Endothelial cell of umbilical vein (primary cell): ENCODE measurements around the gene SCAMP4. TPM values are rescaled to one million over a fixed set of nuclear protein-coding genes. Genes with fewer than 3 reads are reported as not detected.

Experiments
- BruUV-seq: library from RNA; stranded (reverse); fragments of 400-500 nt; replicated peaks from 2 replicates; lab custom pipeline; 2021; lab: Mats Ljungman, UMichigan
- CTCF ChIA-PET: fragments of 300-600, 350-600 bp; sonication (Branson Sonifier 250); formaldehyde crosslinking; loops from one replicate; lab custom pipeline; 2021; ENCODE audit warnings: antibody characterized with exemption, inconsistent platforms; lab: Charles Lee
- POLR2A ChIA-PET: fragments of 300-600, 350-600 bp; sonication (Branson Sonifier 250); formaldehyde crosslinking; loops from one replicate; lab custom pipeline; 2021; ENCODE audit warnings: antibody characterized with exemption, inconsistent platforms; lab: Charles Lee
- DNase-seq: peaks from one replicate; pipeline ENCODE4 v3.0.0-alpha.2; 2011; ENCODE audit warnings: low read depth, low spot score
- FAIRE-seq: peaks from 2 replicates; lab custom pipeline; 2011; peaks lifted over from hg19 to GRCh38; lab: Jason Lieb, UNC
- H2AFZ ChIP-seq: 2 replicates; pipeline ENCODE4 v1.6.0; 2012; ENCODE audit warnings: low read depth, low read length, control low read depth, inconsistent platforms
- H3K27ac ChIP-seq: 2 replicates; pipeline ENCODE4 v1.5.1; 2011; ENCODE audit warnings: low read depth, mild to moderate bottlenecking, control low read depth, low read length, moderate library complexity; ENCODE audit not compliant: insufficient read depth
- H3K27me3 ChIP-seq, 2 experiments: 2 replicates each; pipeline versions ENCODE4 v1.6.0 to v1.6.1; 2011; ENCODE audit warnings: low read length in 2 of 2, mixed read lengths in 1 of 2; ENCODE audit not compliant: control insufficient read depth in 2 of 2, insufficient read depth in 2 of 2
- H3K36me3 ChIP-seq, 2 experiments: 2 replicates in 1 of 2; 3 replicates in 1 of 2; pipeline ENCODE4 v1.5.1; 2011; ENCODE audit warnings: low read length in 2 of 2, mild to moderate bottlenecking in 1 of 2, moderate library complexity in 1 of 2; ENCODE audit not compliant: control insufficient read depth in 2 of 2, insufficient read depth in 2 of 2; ENCODE audit errors: extremely low read depth in 1 of 2
- H3K4me1 ChIP-seq: 3 replicates; pipeline ENCODE4 v1.5.1; 2011; ENCODE audit warnings: mild to moderate bottlenecking, low read length; ENCODE audit not compliant: control insufficient read depth, insufficient read depth; ENCODE audit errors: extremely low read depth
- H3K4me2 ChIP-seq: 2 replicates; pipeline ENCODE4 v1.6.1; 2011; ENCODE audit warnings: low read length, control low read depth, mixed read lengths; ENCODE audit not compliant: insufficient read depth
- H3K4me3 ChIP-seq, 3 experiments: fragments of 200-600 bp in 1 of 3; sonication (generic), shearing (Covaris generic) in 1 of 3; replicated peaks in 1 of 3; 2 replicates each; pipeline ENCODE4 v1.5.1; 2011 to 2016; ENCODE audit warnings: control low read depth in 3 of 3, low read length in 3 of 3, mild to moderate bottlenecking in 2 of 3, inconsistent platforms in 1 of 3, low read depth in 1 of 3, moderate library complexity in 1 of 3; ENCODE audit not compliant: insufficient read depth in 1 of 3
- H3K79me2 ChIP-seq: 2 replicates; pipeline ENCODE4 v1.6.0; 2012; ENCODE audit warnings: low read length, inconsistent platforms; ENCODE audit not compliant: control insufficient read depth, insufficient read depth
- H3K9ac ChIP-seq: replicated peaks from 2 replicates; pipeline ENCODE3; 2011; ENCODE audit warnings: low read length, control low read depth; ENCODE audit not compliant: insufficient read depth; ENCODE audit errors: extremely low read depth
- H3K9me1 ChIP-seq: replicated peaks from 3 replicates; pipeline ENCODE4 v1.6.0; 2011; ENCODE audit warnings: mild to moderate bottlenecking, low read length; ENCODE audit not compliant: control insufficient read depth, insufficient read depth; ENCODE audit errors: extremely low read depth
- H3K9me3 ChIP-seq: replicated peaks from 2 replicates; pipeline ENCODE4 v1.5.1; 2012; ENCODE audit warnings: low read length, inconsistent platforms; ENCODE audit not compliant: control insufficient read depth, insufficient read depth
- H4K20me1 ChIP-seq: replicated peaks from 2 replicates; pipeline ENCODE3; 2011; ENCODE audit warnings: mild to moderate bottlenecking, low read length; ENCODE audit not compliant: control insufficient read depth, insufficient read depth; ENCODE audit errors: extremely low read depth
- EZH2 ChIP-seq: IDR thresholded peaks from 2 replicates; pipeline ENCODE4 v1.6.1; 2012; ENCODE audit warnings: borderline replicate concordance, low read depth, mild to moderate bottlenecking, moderate library complexity, low read length, inconsistent platforms; ENCODE audit not compliant: severe bottlenecking
- FOS ChIP-seq: IDR thresholded peaks from 2 replicates; pipeline ENCODE4 v1.6.1; 2011; ENCODE audit warnings: mild to moderate bottlenecking, low read length, moderate library complexity, borderline replicate concordance; ENCODE audit not compliant: insufficient read depth
- GATA2 ChIP-seq: IDR thresholded peaks from 2 replicates; pipeline ENCODE4 v1.7.0; 2011; ENCODE audit warnings: low read depth, mild to moderate bottlenecking, moderate library complexity, mixed read lengths, low read length; ENCODE audit not compliant: insufficient read length, insufficient read depth
- JUN ChIP-seq: IDR thresholded peaks from 2 replicates; pipeline ENCODE4 v1.6.1; 2011; ENCODE audit warnings: borderline replicate concordance, low read depth; ENCODE audit not compliant: insufficient read length, insufficient read depth
- MYC ChIP-seq: IDR thresholded peaks from one replicate; pipeline ENCODE4 v1.6.1; 2011; ENCODE audit warnings: mild to moderate bottlenecking, low read depth, low read length
- POLR2A ChIP-seq: IDR thresholded peaks from 2 replicates; pipeline ENCODE4 v1.6.1; 2012; ENCODE audit warnings: low read depth, mild to moderate bottlenecking, control low read depth, low read length
- POLR2AphosphoS5 ChIP-seq: IDR thresholded peaks from 2 replicates; pipeline ENCODE4 v1.6.1; 2012; ENCODE audit warnings: low read depth, mild to moderate bottlenecking, control low read depth, low read length, moderate library complexity; ENCODE audit not compliant: insufficient read depth
- dilution Hi-C: fragments of 300-500 bp; cut with MboI; formaldehyde crosslinking; loops from one replicate; pipeline ENCODE4 v1.15.0; 2019; ENCODE audit warnings: low sequenced_read_pairs; ENCODE audit not compliant: extremely low pct_ligation_motif_present
- intact Hi-C: fragments of 100-400 bp; cut with micrococcal nuclease; formaldehyde crosslinking; loops from one replicate; pipeline ENCODE4 v1.10.0; 2022
- polyA plus RNA-seq, 4 experiments: library from polyadenylated mRNA; depleted of rRNA in 3 of 4; stranded (reverse) in 3 of 4; unstranded in 1 of 4; fragments of >200 nt; gene quantifications; 2 replicates each; pipeline versions ENCODE4 v1.2.1 to v1.2.3, GENCODE V29; 2011 to 2012; ENCODE audit warnings: missing spikeins in 1 of 4
- total RNA-seq: library from RNA; stranded (reverse); gene quantifications from 2 replicates; pipeline ENCODE4 v1.2.3, GENCODE V29; 2021
- TF ChIP-seq, protein P1 (sequence below), 2 donors: IDR thresholded peaks; 1 replicate in 1 of 2; 2 replicates in 1 of 2; pipeline ENCODE4 v1.5.1; 2011; ENCODE audit warnings: low read length in 2 of 2, mild to moderate bottlenecking in 2 of 2, moderate library complexity in 2 of 2, control low read depth in 1 of 2, inconsistent platforms in 1 of 2, low read depth in 1 of 2; ENCODE audit not compliant: insufficient read depth in 1 of 2; ENCODE audit errors: extremely low read depth in 1 of 2
- TF ChIP-seq, protein P2 (sequence below): IDR thresholded peaks from 2 replicates; pipeline ENCODE4 v1.6.1; 2011; ENCODE audit not compliant: insufficient read depth, insufficient read length

The SCAMP4 gene
- total and polyA plus RNA-seq, 2 donors (not counting 3 experiments of a cell fraction or from before 2014, with no cell fraction given) = 24.4 to 68.2 TPM

DNA sequence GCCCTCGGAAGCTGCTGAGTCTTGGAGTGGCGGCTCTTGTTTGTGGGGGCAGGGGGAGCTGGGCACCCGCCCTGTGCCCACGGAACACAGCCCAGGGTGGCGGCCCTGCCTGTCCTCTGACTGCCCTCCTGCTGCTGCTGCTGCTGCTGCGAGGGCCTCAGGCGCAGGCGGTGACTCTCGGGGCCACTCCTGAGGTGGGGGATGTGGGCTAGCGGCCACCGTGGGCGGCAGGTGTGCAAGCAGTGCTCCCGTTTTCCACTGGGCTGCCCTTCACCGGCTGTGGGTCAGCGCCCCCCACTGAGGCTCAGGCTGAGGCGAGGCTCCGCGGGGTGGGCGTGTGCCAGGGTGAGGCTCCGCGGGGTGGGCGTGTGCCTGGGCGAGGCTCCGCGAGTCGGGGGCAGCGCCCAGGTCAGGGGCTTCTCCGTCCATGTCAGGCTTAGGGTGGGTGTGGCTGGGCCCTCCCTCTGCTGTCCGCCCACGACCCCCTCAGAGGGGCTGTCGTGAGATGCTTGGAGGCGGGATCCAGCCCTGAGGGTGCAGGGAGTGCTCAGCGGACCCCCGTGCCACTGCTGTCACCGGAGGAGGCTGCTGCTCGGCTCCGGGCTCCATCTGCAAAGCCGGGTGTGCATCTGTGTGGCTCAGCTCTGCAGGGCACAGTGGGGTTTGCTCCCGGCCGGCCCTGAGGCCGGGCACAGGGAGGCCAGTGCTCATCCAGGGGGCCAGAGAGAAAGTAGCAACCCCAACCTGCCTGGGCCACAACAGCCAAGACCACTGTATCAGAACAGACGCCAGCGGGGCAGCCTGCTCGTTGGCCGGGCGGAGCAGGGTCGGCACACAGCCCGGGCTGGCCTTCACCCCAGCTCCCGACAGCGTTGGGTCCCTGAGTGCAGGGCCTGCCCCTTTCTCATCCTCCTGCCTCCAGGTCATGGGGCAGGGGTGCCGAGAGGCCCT, 50.2 kb downstream of the SCAMP4 start:
- Histone ChIP-seq H3K27ac (no peak overlapping the region), H3K27me3 (no peaks in the 10 kb centered on the region), H3K9ac (no peak overlapping the region), H2AFZ (no peak overlapping the region), H4K20me1 (no peaks in the 10 kb centered on the region), H3K9me1 (no peaks in the 10 kb centered on the region), H3K4me1 (no peaks in the 10 kb centered on the region), H3K9me3 (no peaks in the 10 kb centered on the region), H3K4me2 (no peak overlapping the region), H3K4me3 (no peak overlapping the region), H3K79me2 (peaks cover 67% of the 10 kb centered on the region), H3K36me3 (peaks cover 0 to 9% of the 10 kb centered on the region in 2 experiments)
- FAIRE-seq = no peak
- intact Hi-C loops (no loop called here), dilution Hi-C loops (no loop called here)
- DNase-seq = no peak
- no peak for TF ChIP-seq FOS
- BruUV-seq = no TSS peak
- ChIA-PET CTCF (no interaction called here), POLR2A (no interaction called here)

DNA sequence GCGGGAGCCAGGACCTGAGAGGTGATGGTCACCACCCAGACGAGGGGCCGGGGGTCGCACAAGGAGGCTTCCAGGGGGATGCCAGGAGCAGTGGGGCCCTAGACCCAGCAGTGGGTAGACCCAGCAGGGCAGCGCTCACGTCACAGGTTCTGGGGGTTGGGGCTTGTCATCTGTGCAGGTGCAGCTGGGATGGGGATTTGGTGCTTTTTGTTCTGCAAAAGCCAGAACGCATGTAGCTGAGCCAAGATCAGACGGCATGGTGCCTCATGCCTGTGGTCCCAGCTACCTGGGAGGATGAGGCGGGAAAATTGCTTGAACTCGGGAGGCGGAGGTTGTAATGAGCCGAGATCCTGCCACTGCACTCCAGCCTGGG, 50.9 kb downstream of the SCAMP4 start:
- no peaks in the 10 kb centered on the region for H3K9me1 ChIP-seq
- no peak overlapping the region for H3K9ac ChIP-seq
- dilution Hi-C loops = no loop called here
- FAIRE-seq (no peak), DNase-seq (no peak)
- no peaks in the 10 kb centered on the region for H3K4me1 ChIP-seq
- no peak overlapping the region for H3K27ac ChIP-seq
- H3K36me3 ChIP-seq = peaks cover 0 to 9% of the 10 kb centered on the region in 2 experiments
- no peaks in the 10 kb centered on the region for H3K9me3 ChIP-seq
- no peaks in the 10 kb centered on the region for H4K20me1 ChIP-seq
- no peak overlapping the region for H3K4me3 ChIP-seq
- H3K27me3 ChIP-seq = no peaks in the 10 kb centered on the region
- no peak overlapping the region for H2AFZ ChIP-seq
- no peak for TF ChIP-seq GATA2
- no peak for TF ChIP-seq POLR2AphosphoS5
- TF ChIP-seq, protein P1, sequence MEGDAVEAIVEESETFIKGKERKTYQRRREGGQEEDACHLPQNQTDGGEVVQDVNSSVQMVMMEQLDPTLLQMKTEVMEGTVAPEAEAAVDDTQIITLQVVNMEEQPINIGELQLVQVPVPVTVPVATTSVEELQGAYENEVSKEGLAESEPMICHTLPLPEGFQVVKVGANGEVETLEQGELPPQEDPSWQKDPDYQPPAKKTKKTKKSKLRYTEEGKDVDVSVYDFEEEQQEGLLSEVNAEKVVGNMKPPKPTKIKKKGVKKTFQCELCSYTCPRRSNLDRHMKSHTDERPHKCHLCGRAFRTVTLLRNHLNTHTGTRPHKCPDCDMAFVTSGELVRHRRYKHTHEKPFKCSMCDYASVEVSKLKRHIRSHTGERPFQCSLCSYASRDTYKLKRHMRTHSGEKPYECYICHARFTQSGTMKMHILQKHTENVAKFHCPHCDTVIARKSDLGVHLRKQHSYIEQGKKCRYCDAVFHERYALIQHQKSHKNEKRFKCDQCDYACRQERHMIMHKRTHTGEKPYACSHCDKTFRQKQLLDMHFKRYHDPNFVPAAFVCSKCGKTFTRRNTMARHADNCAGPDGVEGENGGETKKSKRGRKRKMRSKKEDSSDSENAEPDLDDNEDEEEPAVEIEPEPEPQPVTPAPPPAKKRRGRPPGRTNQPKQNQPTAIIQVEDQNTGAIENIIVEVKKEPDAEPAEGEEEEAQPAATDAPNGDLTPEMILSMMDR (IDR thresholded peaks at IDR 0.05; ENCODE audit: extremely low read depth in 1 of 2, insufficient read depth in 1 of 2, low read depth in 1 of 2, low read length in 2 of 2) = no peak
- TF ChIP-seq POLR2A = no peak
- TF ChIP-seq JUN = no peak
- no peak for TF ChIP-seq FOS
- TF ChIP-seq, protein P2, sequence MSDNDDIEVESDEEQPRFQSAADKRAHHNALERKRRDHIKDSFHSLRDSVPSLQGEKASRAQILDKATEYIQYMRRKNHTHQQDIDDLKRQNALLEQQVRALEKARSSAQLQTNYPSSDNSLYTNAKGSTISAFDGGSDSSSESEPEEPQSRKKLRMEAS = no peak
- TF ChIP-seq MYC = no peak
- TF ChIP-seq EZH2 = no peak
- intact Hi-C loops = no loop called here
- H3K4me2 ChIP-seq = no peak overlapping the region
- ChIA-PET CTCF (no interaction called here), POLR2A (no interaction called here)
- BruUV-seq = no TSS peak
- H3K79me2 ChIP-seq = peaks cover 65% of the 10 kb centered on the region
